HG03460 (cell line): ENCODE data around the gene MBD2.

ENCODE experiments used
- ATAC-seq: cut with Tn5 transposase; IDR thresholded peaks from one replicate; pipeline ENCODE4 v1.9.1; 2021; ENCODE audit not compliant: unreplicated experiment

The MBD2 gene

DNA sequence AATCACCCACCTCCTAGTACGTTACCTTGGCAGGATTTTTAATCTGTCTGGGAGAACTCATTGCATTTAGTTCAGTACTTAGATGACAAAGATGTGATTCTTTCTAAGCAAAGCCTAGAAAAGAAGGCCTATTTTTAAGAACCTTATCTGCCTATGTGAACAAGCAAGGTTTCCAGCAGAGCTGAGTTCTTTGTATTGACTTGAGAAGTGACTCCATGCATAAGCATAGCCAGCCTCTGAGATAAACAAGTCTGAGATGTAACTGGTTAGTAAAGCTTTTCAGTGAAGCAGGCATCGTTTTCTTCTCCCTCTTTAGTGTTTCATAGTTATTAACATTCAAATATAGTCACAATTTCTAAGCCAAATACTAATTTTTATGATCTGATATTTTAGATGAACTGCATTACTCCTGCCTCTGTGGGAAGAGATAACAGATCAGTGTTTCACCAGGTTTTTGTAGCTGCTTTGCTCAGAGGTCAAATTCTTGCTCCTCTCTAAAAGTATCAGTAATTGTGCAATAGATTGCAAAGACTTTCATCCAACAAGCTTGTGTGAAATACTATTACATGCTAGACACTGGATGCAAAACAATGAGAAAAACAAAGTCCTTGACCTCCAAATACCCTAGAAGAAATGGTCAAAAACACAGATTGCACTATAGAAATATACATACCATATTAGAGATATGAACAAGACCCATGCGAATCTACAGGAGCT, 107.8 kb downstream of the MBD2 start:
- no peak for ATAC-seq

DNA sequence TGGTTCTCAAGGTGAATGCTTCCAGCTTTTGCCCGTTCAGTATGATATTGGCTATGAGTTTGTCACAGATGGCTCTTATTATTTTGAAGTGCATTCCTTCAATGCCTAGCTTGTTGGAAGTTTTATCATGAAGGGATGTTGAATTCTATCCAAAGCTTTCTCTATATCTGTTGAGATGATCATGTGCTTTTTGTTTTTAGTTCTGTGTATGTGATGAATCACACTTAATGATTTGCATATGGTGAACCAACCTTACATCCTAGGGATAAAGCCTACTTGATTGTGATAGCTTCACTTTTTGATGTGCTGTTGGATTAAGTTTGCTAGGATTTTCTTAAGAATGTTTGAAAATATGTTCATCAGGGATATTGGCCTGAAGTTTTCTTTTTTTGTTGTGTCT, 112.1 kb downstream of the MBD2 start:
- ATAC-seq: no peak

DNA sequence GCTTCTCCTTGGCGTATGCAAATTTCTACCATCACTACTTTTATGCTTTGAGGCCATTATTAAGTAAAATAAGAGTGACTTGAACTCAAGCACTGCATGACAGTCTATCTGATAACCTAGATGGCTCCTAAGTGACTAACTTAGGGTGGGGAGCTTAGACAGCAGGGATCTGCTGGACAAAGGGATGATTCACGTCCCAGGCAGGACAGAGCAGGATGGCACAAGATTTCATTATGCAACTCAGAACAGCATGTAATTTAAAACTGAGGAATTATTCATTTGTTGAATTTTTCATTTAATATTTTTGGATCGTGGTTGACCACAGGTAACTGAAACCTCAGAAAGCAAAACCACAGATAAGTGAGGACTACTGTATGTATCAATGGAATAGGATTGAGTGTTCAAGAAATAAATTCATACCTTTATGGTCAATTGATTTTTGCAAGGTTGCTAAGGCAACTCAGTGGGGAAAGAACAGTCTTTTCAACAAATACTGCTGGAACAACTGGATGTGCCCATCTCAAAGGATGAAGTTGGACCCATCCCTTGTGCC, 115.3 kb downstream of the MBD2 start:
- no peak for ATAC-seq

DNA sequence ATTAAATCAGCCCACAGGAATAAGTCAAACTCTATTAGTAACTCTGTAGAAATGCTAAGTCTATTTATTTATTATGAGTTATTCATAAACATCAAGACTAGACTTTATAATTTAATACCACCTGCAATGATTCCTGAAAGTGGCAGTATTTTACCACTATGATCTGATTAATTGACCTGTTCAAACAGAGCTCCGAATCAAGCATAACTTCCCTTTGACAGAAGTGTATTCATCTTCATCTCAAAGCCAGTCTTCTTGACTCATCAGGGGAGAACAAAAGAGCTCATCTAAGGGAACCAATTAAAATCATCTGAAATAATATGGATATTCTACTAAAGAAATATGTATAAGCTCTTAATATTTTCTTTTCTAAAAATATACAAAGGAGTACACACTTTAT, 122.3 kb downstream of the MBD2 start:
- ATAC-seq: no peak
